ENCODE measurements around the gene GJC2. TPM values are rescaled to one million over a fixed set of nuclear protein-coding genes. Genes with fewer than 3 reads are reported as not detected.

The GJC2 gene
- total and polyA plus RNA-seq, 2 donors (not counting 3 experiments of a cell fraction or from before 2014, with no cell fraction given) = 0.58 to 1.2 TPM

DNA sequence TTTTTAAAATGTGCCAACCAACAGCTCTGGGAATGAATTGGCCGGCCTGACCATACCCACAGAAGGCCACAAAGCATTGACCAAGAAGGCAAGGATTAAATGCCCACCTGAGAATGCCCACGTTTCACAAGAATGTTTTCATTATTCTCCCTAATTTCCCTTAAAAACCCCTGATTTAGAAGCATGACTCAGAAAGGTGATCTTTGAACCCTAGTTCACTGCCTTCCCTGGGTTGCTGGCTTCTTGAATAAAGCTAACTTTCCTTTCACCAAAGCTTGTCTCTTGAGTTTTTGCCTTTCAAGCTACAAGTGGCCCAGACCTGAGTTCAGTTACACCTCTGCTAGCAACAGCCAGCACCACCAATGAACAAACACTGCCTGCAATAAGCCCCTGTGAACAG is 26.2 kb upstream of the GJC2 start:
- ChIA-PET CTCF (interaction anchor here (1.7 kb wide), 1 partner anchor 124 kb away, joined by 9 read pairs; no protein-coding TSS in a partner anchor), POLR2A (no interaction called here)
- no TSS peak for BruUV-seq (replicated peaks)
- H3K4me1 ChIP-seq (ENCODE audit: control insufficient read depth, extremely low read depth, insufficient read depth, low read length) = no peaks in the 10 kb centered on the region
- dilution Hi-C loops (cut with MboI; ENCODE audit: extremely low pct_ligation_motif_present, low sequenced_read_pairs) = loop anchor here (10.0 kb wide), 1 partner anchor 61 kb away; no protein-coding TSS in a partner anchor
- H3K9me1 ChIP-seq (replicated peaks; ENCODE audit: control insufficient read depth, extremely low read depth, insufficient read depth, low read length) = no peaks in the 10 kb centered on the region
- no peaks in the 10 kb centered on the region for H4K20me1 ChIP-seq (replicated peaks; ENCODE audit: control insufficient read depth, extremely low read depth, insufficient read depth, low read length)
- no peaks in the 10 kb centered on the region for H3K79me2 ChIP-seq (ENCODE audit: control insufficient read depth, insufficient read depth, low read length)
- intact Hi-C loops (cut with micrococcal nuclease) = no loop called here
- H3K4me3 ChIP-seq (replicated peaks in 1 of 3; ENCODE audit: insufficient read depth in 1 of 3, low read depth in 1 of 3, low read length in 3 of 3) = no peak overlapping the region
- H3K4me2 ChIP-seq (ENCODE audit: insufficient read depth, low read length) = no peak overlapping the region
- H3K27me3 ChIP-seq (ENCODE audit: control insufficient read depth in 2 of 2, insufficient read depth in 2 of 2, low read length in 2 of 2) = peaks cover 23 to 25% of the 10 kb centered on the region in 2 experiments
- H3K9ac ChIP-seq (replicated peaks; ENCODE audit: extremely low read depth, insufficient read depth, low read length) = no peak overlapping the region
- no peak for DNase-seq (ENCODE audit: low read depth, low spot score)
- FAIRE-seq = no peak
- H2AFZ ChIP-seq (ENCODE audit: low read depth, low read length) = no peak overlapping the region
- H3K36me3 ChIP-seq (ENCODE audit: control insufficient read depth in 2 of 2, extremely low read depth in 1 of 2, insufficient read depth in 2 of 2, low read length in 2 of 2) = no peaks in the 10 kb centered on the region
- TF ChIP-seq MYC (IDR thresholded peaks at IDR 0.05; ENCODE audit: low read depth, low read length) (no peak), JUN (IDR thresholded peaks at IDR 0.05; ENCODE audit: borderline replicate concordance, insufficient read depth, insufficient read length, low read depth) (no peak), POLR2AphosphoS5 (IDR thresholded peaks at IDR 0.05; ENCODE audit: insufficient read depth, low read depth, low read length) (no peak), EZH2 (IDR thresholded peaks at IDR 0.05; ENCODE audit: borderline replicate concordance, low read depth, low read length, severe bottlenecking) (no peak), POLR2A (IDR thresholded peaks at IDR 0.05; ENCODE audit: low read depth, low read length) (no peak), FOS (IDR thresholded peaks at IDR 0.05; ENCODE audit: borderline replicate concordance, insufficient read depth, low read length) (no peak), GATA2 (IDR thresholded peaks at IDR 0.05; ENCODE audit: insufficient read depth, insufficient read length, low read depth, low read length) (no peak)
- TF ChIP-seq, protein P1, sequence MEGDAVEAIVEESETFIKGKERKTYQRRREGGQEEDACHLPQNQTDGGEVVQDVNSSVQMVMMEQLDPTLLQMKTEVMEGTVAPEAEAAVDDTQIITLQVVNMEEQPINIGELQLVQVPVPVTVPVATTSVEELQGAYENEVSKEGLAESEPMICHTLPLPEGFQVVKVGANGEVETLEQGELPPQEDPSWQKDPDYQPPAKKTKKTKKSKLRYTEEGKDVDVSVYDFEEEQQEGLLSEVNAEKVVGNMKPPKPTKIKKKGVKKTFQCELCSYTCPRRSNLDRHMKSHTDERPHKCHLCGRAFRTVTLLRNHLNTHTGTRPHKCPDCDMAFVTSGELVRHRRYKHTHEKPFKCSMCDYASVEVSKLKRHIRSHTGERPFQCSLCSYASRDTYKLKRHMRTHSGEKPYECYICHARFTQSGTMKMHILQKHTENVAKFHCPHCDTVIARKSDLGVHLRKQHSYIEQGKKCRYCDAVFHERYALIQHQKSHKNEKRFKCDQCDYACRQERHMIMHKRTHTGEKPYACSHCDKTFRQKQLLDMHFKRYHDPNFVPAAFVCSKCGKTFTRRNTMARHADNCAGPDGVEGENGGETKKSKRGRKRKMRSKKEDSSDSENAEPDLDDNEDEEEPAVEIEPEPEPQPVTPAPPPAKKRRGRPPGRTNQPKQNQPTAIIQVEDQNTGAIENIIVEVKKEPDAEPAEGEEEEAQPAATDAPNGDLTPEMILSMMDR (IDR thresholded peaks at IDR 0.05; ENCODE audit: extremely low read depth in 1 of 2, insufficient read depth in 1 of 2, low read depth in 1 of 2, low read length in 2 of 2) = no peak
- TF ChIP-seq, protein P2, sequence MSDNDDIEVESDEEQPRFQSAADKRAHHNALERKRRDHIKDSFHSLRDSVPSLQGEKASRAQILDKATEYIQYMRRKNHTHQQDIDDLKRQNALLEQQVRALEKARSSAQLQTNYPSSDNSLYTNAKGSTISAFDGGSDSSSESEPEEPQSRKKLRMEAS (IDR thresholded peaks at IDR 0.05; ENCODE audit: insufficient read depth, insufficient read length) = no peak
- no peak overlapping the region for H3K27ac ChIP-seq (ENCODE audit: insufficient read depth, low read depth, low read length)
- H3K9me3 ChIP-seq (replicated peaks; ENCODE audit: control insufficient read depth, insufficient read depth, low read length) = no peaks in the 10 kb centered on the region

All from endothelial cell of umbilical vein (primary cell).